ENCODE data around the gene C2CD4D.

GRCh38 chr1:151798571-151798970 lies 41.0 kb downstream of the C2CD4D start:
- TF ChIP-seq CTCF (IDR thresholded peaks at IDR 0.05; ENCODE audit: insufficient read depth, low read length, poor library complexity, severe bottlenecking) (no peak), EZH2phosphoT487 (conservative IDR thresholded peaks at IDR 0.05; ENCODE audit: low read length) (no peak)

Data from SU-DHL-6 (cell line).